ENCODE measurements around the gene SFTA2. TPM values are rescaled to one million over a fixed set of nuclear protein-coding genes. Genes with fewer than 3 reads are reported as not detected.
A peak's percentile ranks its signal among the peaks of the same experiment; 100 is the strongest.

Gene SFTA2
- total and polyA plus RNA-seq, 9 of the 15 experiments (the other 6 are each of a cell fraction or from before 2014, with no cell fraction given), result not detected

- peak; percentile 64; the same call in 1 of the 2 replicates for TF ChIP-seq ELF1 (tag; IDR thresholded peaks at IDR 0.05)
- TF ChIP-seq STAT5A (IDR thresholded peaks at IDR 0.05; ENCODE audit: borderline replicate concordance, low read length), result no peak; the same call in 1 of the 2 replicates
- no peak; the same call in none of the 2 replicates for TF ChIP-seq NFIC (IDR thresholded peaks at IDR 0.05)
- peak; percentile 96 for TF ChIP-seq ETS1 (conservative IDR thresholded peaks at IDR 0.05; ENCODE audit: control insufficient read depth, low read depth, low read length)
- no peak for TF ChIP-seq THRA (IDR thresholded peaks at IDR 0.05)
- no peak for TF ChIP-seq BRD9 (IDR thresholded peaks at IDR 0.05; ENCODE audit: low read depth, partially characterized antibody)
- TF ChIP-seq SREBF1 (IDR thresholded peaks at IDR 0.05; ENCODE audit: borderline replicate concordance, low read depth, low read length), result peak; percentile 78; the same call in 1 of the 2 replicates
- no peak for TF ChIP-seq ZNF146 (CRISPR knock-in tag; IDR thresholded peaks at IDR 0.05; ENCODE audit: unreplicated experiment)
- TF ChIP-seq PHF21A (IDR thresholded peaks at IDR 0.05; ENCODE audit: borderline replicate concordance, low read depth), result peak; percentile 30
- TF ChIP-seq FOXM1 (IDR thresholded peaks at IDR 0.05; ENCODE audit: low read depth), result peak; percentile 80; the same call in 1 of the 2 replicates
- TF ChIP-seq FOXM1 (CRISPR knock-in tag; IDR thresholded peaks at IDR 0.05; ENCODE audit: low read depth), result no peak
- no peak for TF ChIP-seq ERF (CRISPR knock-in tag; IDR thresholded peaks at IDR 0.05)
- peak; percentile 91; the same call in 1 of the 2 replicates for TF ChIP-seq KLF6 (CRISPR knock-in tag; IDR thresholded peaks at IDR 0.05; ENCODE audit: borderline replicate concordance)
- TF ChIP-seq POLR2G (IDR thresholded peaks at IDR 0.05; ENCODE audit: low read depth, low read length), result peak; percentile 90
- TF ChIP-seq, protein P1, sequence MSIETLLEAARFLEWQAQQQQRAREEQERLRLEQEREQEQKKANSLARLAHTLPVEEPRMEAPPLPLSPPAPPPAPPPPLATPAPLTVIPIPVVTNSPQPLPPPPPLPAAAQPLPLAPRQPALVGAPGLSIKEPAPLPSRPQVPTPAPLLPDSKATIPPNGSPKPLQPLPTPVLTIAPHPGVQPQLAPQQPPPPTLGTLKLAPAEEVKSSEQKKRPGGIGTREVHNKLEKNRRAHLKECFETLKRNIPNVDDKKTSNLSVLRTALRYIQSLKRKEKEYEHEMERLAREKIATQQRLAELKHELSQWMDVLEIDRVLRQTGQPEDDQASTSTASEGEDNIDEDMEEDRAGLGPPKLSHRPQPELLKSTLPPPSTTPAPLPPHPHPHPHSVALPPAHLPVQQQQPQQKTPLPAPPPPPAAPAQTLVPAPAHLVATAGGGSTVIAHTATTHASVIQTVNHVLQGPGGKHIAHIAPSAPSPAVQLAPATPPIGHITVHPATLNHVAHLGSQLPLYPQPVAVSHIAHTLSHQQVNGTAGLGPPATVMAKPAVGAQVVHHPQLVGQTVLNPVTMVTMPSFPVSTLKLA (conservative IDR thresholded peaks at IDR 0.05), result peak; percentile 97 to 99
- peak; percentile 49 to 86; a peak in 3 of 4 replicates for TF ChIP-seq MLLT1 (IDR thresholded peaks at IDR 0.05)
- TF ChIP-seq MIER1 (IDR thresholded peaks at IDR 0.05; ENCODE audit: low read depth), result 0 out of 2 replicates have a peak, but pooled peaks have one; percentile 67
- peak; percentile 87 for TF ChIP-seq MXI1 (IDR thresholded peaks at IDR 0.05; ENCODE audit: low read depth, low read length)
- TF ChIP-seq BRF1 (IDR thresholded peaks at IDR 0.05; ENCODE audit: borderline replicate concordance, extremely low read depth, insufficient read length), result no peak
- TF ChIP-seq HMG20B (CRISPR knock-in tag; IDR thresholded peaks at IDR 0.05), result no peak
- TF ChIP-seq GTF2A2 (tag; IDR thresholded peaks at IDR 0.05), result peak; percentile 57; the same call in 1 of the 2 replicates
Measured at GRCh38 chr6:30907758-30908591, 24.0 kb downstream of the SFTA2 start, which contains the start of gene GTF2H4 (continued).

All from K562 (cell line).